GM19351 (cell line): ENCODE results near the gene GALNT14.

ENCODE experiments used
- ATAC-seq: cut with Tn5 transposase; IDR thresholded peaks from one replicate; pipeline ENCODE4 v1.9.1; 2021; ENCODE audit warnings: mild to moderate bottlenecking, moderate library complexity; ENCODE audit not compliant: unreplicated experiment

The GALNT14 gene

DNA sequence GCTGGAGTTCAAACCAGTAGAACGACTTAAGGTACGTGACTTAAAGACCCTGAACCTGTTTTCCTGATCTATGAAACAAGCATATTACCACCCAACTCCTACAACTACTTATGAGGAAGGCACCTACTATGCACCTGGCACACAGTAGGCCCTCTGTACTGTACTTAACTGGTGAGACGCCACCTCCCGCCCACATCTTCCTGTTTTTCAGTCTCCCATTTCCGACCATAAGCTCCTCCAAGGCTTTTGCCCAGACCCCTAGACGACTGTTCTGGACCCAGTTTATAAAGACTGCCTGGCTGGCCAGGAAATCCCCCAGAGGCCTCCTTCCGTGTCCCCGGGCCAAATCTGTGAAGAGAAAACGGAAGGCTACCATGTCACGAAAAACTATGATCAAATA, 1.5 kb downstream of the GALNT14 start:
- ATAC-seq = no peak

DNA sequence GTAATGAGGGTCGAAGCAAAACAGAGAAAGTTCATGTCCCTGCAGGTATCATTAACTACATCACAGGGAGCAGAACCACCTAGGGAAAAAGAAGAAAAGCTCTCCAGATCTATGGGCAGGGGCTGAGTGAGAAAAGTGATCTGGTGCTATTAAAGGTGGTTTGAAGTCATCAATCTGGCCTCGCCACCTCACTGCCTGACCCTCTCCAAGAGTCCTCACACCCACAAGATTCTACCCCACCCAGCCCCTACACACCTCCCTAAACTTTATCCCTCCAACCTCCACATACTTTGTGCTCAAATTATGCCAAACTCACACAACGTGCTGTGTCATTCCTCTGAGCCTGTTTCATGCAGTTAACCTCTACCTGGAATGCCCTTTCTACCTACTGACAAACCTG, 2.2 kb downstream of the GALNT14 start:
- ATAC-seq = no peak

DNA sequence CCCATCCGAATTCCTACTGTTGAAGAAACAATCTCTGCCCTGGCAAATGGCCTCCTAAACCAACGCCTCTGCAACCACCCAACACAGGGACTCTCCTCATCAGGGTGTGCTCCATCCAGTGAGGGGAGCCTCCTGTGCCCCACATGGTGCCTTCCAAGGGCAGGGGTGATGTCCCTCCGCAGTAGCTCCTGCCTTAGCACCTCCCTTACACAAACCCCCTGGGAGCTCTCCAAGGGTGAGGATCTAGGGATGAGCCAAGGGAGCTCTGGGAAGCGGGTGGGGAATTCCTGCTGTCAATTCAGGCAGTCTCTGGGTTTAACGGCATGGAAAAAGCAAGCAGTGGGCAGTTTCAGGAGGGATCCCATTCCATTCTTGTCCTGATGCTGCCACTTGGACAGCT, 3.8 kb downstream of the GALNT14 start:
- no peak for ATAC-seq

DNA sequence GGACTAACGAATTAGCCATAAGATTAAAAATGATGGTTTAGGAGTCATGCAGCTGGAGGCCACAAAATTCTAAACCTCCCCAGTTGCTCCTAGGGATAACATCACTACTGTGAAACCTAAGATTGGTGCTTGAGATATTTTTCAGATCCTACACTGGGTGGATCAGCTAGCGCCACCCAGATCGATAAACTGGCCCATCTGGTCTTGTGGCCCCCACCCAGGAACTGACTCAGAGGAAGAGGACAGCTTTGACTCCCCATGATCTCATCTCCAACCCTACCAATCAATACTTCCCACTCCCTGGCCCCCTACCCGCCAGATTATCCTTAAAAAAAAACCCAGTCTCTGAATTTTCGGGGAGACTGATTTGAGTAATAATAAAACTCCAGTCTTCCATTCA, 5.5 kb downstream of the GALNT14 start:
- ATAC-seq = no peak

DNA sequence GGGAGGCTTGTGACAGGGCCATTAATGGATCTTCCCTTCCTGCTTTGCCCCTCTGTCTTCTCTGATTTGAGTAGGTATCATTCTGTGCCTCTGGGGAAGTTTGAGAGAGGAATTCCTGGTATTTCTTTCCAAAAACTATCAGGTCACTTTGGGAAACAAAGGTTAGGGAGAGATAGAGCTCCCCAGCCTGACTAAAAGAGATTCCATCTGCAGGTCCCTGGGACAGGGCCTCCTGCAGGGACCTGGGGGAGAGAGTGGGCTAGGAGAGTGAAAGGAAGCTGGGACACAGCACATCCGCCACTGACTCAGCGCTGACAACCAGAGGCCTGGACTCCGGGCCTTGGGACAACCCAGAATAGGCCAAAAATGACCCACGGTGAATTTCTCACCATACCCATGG, 6.4 kb downstream of the GALNT14 start:
- ATAC-seq = no peak

DNA sequence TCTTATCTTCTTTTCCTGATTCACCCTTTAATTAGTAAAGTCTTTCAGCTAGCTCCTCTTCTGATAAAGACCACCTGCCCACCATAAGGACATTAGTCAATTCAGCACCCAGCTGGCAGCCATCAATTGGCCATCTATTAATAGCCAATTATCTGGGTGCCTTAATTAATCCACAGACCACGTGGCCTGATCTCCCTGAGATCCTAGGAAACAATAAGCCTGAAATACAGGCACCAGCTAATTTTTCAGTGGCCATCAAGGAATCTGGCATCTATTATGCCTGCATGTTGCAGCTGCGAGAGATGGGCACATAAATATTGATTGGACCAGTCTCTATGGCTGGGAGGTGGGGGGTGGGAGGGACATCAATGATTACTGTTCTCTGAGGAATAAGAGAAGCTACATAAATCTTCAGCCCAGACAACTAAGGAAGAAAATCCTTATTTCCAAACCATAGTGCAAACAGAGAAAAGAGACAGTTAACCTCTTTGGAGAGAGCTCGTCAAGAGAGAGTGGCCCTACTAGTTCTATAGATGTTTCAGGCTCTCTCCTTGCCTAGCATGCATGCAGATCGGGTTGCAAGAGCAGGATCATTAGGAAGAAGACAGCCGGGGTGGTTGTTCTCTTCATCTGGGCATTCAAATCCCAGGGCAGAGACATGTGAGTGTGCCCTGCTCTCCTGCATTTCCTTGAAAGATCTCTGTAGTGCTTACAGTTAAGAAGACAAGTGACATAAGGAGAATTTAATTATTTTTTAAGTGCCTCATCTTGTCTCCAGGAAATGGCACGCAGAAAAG, 8.7 kb downstream of the GALNT14 start:
- ATAC-seq = no peak

DNA sequence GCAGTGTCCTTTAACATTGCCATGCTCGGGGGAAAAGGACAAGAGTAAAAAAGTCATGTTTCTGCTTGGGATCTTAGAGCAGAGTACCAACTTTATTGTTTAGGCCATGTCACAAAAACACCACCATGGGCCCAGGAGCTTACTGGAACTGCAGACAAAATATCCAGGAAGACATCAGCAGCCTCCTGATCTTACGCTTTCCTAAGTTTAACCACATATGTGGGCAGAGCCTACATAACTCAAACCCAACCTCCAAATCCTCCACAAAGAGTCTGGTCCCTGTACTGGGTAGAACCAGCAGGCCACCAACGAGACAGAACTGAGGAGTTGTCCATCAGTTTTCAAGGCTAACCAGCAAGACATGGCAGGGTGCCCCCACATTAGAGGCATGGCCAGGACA, 10.3 kb downstream of the GALNT14 start:
- no peak for ATAC-seq

DNA sequence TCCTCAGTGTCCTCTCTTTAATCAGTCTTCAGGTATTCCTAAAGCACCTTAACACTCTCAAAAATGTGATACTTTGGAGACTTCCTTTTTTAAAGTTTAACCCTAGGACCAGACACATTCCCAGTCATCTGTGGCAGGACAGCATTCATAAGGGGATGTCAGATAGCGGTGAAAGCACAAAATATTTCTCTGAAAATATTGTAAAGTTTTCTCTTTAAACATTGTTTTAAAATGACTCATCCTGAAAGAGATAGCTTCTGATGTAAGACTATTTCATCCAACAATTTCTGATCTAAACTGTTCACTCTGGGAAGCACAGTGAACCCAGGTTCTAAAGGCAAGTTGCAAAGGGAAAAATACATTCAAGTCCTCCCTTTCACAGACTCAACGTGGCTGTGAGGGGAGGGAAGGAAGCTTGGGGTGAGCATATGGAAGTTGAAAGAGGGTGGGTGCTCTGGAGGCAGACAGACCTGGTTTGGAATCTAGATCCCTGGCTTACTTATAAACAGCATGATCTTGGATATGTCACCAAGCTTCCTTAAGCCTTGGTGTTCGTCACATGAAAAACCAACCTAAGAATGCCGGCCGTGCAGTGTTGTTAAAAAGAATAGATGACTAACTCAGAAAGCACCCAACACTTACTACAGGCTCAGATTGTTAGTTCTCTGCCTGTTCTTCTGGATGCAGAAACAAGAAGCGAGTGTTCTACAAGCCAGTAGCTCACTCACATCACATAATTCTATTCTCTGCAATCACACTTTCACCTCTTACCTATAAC, 12.1 kb downstream of the GALNT14 start:
- ATAC-seq = no peak

DNA sequence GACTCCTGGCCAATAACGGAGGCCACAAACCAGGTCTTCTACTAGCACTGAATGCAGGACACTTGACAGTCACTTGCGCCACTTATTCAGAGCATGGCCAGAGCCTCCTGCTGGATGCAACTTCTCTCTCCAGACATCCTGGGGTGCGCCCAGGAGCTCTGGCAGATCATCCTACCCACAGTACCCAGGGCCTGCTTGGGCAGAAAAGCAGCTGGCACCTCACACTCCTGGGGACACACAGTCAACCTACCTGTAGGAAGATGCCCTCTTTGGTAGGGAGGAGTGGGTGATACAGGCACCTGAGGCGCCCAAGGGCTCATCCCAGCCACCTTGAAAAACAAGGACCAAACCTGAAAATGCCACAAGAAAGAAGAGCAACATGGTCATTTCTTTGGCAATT, 13.3 kb downstream of the GALNT14 start:
- ATAC-seq = no peak

DNA sequence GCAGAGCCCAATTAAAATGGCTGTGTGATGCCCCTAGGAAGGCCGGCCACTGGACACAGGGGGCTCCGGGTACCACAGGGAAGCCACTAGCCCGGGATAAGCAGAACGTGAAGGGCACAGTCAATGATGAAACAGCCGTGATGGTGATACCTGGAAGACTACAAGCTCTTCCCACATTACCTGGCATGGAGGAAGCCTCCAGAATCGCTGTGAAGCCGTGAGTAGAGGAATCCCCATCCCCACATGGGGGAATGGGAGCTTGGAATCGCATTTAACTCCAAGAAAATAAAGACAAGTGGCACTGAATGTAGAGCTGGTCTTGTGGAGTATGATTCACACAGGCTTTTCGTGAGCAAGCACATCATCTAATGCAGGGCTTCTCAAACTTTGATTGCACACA, 16.1 kb downstream of the GALNT14 start:
- no peak for ATAC-seq

DNA sequence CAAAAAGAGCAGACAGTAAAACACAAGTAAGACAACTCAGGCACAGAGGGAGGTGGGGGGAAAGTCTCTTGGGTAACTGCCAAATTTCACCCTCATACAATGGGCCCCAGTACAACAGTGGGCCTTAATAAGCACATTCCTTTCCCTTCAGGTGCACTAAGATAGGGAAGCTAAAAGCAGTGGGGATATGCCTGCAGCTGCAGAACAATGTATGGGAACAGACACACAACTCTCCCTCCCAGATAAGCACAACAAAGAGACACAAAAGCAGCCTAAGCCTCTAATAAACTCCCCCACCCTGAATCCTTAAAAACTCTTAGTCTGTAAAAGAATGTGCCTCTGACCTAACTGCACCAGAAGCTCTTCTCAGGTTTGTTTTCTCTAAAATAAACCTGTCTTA, 24.5 kb downstream of the GALNT14 start:
- ATAC-seq = no peak

DNA sequence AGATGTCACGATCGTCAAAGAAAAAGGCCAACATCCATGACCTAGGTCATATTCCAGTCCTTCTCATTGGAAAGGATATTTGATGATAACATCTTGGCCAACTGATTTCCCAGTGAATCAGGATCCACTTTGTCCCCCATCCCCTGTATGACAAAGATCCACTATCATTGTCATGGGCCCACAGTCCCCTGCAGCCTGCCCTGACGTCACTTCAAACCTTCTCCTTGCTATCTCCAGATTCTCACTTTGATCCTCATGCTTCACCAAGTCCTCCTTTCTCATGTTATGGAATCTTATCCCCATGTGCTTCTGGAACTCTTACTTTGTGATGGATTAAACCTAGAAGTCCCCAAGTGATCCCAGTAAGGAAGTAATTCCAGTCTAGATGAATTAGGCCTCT, 25.7 kb downstream of the GALNT14 start:
- ATAC-seq = no peak

DNA sequence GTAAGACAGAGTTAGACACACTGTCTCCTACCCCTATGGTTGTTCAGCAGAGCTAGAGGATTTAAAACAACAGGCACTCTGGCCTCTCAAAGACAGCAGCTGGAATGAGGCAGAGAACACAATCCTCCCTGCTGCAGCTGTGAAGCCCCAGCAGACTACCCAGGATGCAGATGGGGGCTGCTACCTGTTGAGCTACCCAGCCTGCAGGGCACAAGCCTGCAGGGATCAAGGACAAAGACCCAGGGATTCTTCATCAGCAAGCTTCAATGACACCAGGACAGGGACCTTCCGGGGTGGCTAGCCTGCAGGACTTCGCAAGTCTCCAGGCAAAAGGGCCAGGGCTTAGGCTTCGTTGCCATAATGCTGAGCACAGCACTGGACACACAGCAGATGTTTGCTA, 27.2 kb downstream of the GALNT14 start:
- no peak for ATAC-seq

DNA sequence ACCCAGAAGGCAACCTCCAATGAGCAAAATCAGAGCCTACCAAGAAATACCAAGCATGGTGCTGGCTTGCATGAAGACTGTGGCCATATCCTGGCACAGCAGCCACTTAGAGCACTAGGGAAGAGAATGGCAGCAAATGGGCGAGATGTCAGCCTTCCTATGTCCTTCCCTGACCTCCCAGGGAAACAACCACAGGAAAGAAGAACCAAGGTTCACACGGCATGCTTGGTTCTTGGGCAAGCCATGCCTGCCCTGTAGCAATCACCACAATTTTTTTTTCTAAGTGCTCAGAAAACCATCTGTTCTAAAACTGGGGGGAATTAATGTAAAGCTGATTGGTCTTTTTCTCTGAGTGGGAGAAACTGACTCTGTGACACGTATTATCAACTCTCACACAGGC, 27.8 kb downstream of the GALNT14 start:
- no peak for ATAC-seq

DNA sequence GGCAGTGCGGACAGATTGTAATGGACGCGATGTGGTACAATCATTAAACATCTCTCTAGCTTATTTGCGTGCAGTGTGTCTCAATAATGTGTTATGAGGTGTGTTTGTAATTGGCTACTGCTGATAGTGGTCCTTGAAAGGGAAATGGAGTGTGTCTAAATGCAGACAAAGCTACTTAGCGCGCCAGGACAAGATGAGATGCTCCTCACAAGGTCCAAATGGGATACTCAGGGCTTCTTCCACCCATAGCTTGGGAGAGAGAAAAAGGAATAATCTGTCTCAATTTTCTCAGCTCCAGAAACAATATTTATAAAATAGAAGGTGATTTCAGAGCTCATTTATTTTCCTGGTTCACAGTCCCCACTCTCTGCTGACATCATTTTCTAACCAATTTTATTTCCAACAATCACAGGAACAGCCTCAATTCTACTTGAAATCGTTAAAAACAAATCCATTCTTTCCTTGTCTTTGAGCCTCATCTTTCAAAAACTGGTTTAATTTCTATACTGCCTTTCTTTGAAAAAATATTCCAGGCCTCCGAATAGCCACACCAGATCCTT, 28.5 kb downstream of the GALNT14 start:
- ATAC-seq = no peak

DNA sequence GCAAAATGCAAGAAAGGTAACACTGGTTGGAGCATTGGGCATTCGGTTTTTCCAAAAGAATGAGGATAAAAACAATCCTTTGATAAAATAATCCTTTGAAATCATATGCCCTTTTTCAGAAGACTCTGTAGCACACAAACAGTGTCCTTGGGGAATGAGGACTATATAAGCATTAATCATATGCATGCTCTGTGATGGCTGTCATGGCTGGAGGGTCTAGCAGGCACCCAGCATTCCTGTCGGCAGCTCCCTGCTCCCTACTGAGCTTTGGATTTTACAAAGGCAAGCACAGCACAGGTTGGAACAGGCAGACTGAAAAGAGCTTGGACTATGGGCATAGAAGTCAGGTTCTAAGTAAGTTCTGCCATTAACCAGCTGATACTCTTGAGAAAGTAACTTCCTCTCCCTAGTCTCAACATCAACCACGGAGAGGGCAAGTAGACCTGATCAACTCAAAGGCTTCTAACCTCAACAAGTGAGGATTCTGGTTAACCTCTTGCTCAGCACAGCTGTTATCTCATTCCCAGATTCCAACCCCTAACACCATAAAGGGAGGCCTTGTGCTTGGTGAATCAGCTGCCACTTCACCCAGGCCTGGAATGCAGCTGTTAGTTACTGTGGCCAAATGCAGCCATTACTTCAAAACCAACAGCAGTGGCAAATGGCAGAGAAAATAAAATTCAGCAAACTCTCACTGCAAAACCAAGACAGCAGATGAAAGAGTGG, 29.5 kb downstream of the GALNT14 start:
- ATAC-seq = no peak

DNA sequence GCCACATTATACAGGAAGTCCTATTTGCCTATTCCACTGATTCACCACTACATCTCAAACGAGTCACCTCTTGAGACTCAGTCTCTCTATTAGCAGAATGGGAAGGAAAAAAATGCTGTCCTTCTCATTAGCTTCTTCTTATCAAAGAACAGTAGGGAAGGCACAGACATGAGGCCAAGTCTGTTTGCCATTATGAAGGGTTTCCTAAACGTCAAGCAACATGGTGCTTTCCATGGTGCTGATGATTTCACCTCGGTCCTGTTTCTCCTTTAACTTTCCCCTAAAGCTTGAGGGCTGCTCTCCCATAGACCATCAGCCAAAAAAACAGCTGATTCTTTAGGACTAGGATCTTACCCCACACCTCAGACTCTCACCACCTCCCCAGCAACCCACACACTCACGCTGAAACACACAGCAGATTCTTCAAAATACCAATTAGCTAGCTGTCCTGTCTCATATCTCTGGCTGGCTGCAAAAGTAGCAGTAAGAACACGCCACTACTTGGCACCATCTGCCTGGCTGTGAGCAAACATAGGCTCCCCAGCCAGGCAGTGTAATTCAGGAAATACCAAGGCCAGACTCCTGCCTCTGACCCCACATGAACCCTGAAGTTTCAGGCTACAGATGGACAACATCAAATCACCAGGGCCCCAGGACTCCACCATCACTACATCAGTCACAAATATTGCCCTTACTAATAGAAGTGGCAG, 30.5 kb downstream of the GALNT14 start:
- ATAC-seq = no peak

DNA sequence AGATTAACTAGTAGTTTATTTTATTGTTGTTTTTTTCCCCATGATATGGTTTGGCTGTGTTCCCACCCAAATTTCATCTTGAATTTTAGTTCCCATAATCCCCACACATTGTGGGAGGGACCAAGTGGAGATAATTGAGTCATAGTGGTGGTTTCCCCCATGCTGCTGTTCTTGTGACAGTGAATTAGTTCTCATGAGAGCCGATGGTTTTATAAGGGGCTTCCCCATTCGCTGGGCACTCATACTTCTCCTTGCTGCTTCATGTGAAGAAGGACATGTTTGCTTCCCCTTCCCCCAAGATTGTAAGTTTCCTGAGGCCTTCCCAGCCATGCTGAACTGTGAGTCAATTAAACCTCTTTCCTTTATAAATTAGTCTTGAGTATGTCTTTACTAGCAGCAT, 36.5 kb downstream of the GALNT14 start:
- no peak for ATAC-seq

DNA sequence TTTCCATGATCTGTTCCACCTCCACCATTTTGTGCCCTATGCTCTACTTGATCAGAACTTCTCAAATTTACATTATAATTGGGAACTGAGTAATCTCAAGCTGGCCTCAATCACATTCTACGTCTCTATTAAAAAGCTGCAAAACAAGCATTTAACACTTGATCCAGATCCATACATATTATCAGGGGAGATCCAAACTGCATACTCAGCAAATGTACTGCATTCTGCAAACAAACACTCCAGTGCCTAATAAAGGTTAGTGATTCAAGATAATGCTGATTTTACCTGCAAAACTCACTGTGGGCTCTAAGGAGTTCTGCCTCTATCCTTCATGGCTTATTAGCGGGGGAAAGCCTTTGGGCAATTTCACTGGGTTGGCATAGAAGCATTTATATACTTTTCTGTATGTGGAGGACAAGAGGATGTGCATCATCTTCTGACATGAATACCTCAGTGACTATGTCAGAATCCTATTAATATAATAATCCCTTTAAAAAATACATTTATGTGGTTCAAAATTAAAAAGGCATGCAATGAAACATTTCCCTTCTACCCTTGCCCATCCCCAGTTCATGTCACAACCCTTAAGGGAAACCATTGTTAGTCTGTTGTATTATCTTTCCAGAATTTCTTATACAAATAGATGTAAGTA, 40.2 kb downstream of the GALNT14 start:
- no peak for ATAC-seq

DNA sequence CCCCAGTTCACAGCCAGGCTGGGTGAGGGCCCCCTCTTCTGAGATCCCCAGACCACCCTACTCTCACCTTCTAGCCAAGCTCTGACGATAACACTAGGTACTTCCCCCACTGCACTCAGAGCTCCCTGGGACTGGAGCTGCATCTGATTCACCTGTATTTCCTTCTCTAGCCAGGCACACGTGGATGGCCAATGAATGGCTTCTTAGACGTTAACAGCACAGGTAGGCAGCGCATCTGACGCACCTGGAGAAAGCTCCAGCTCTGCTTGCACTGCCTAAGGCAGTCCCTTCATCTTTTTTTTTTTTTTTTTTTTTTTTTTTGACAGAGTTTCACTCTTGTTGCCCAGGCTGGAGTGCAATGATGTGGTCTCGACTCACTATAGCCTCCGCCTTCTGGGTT, 48.1 kb downstream of the GALNT14 start:
- no peak for ATAC-seq
